ENCODE measurements around the gene PFKL. TPM values are rescaled to one million over a fixed set of nuclear protein-coding genes. Genes with fewer than 3 reads are reported as not detected.
A peak's percentile ranks its signal among the peaks of the same experiment; 100 is the strongest.
"Not testable (repeated sequence)": the region's sequence is repeated elsewhere in the genome, so short reads cannot be mapped to it uniquely, and the experiment has no call there.

Gene PFKL
- total and polyA plus RNA-seq, 11 donors = 34.0 to 85.1 (median 46.1) TPM

DNA sequence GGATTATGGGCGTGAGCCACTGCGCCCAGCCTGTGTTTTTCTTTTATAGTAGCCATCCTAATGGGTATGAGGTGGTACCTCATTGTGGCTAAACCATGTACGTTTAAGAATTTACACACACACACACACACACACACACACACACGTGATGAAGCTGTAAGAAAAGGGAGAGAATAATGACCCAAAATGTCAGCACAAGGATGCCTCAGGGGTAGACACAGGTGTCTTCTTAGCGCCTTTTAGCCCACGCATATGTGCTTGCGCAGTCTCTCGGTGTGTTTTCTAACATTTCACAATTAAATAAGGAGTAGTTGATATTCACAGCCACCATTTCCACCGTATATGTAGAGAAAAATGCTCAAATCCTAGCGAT is 782 bp upstream of the PFKL start:
- WGBS, 4 donors = 40 to 49% (median 45%) methylated on average over 10 of the region's 10 CpGs
- H3K27me3 ChIP-seq = no peaks in the 10 kb centered on the region
- H3K9me3 ChIP-seq = no peaks in the 10 kb centered on the region
- DNase-seq (no peak), ATAC-seq (no peak)
- no peak for TF ChIP-seq POLR2A (IDR thresholded peaks at IDR 0.05)
- TF ChIP-seq, protein P1, sequence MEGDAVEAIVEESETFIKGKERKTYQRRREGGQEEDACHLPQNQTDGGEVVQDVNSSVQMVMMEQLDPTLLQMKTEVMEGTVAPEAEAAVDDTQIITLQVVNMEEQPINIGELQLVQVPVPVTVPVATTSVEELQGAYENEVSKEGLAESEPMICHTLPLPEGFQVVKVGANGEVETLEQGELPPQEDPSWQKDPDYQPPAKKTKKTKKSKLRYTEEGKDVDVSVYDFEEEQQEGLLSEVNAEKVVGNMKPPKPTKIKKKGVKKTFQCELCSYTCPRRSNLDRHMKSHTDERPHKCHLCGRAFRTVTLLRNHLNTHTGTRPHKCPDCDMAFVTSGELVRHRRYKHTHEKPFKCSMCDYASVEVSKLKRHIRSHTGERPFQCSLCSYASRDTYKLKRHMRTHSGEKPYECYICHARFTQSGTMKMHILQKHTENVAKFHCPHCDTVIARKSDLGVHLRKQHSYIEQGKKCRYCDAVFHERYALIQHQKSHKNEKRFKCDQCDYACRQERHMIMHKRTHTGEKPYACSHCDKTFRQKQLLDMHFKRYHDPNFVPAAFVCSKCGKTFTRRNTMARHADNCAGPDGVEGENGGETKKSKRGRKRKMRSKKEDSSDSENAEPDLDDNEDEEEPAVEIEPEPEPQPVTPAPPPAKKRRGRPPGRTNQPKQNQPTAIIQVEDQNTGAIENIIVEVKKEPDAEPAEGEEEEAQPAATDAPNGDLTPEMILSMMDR (IDR thresholded peaks at IDR 0.05) = no peak
- intact Hi-C loops (cut with DNase I) = loop anchor here in 1 of 10 donors (5.0 kb wide), 2 partner anchors 183 to 287 kb away; partner anchors contain the start of gene TRAPPC10
- H3K4me1 ChIP-seq = peaks cover 9 to 67% (median 59%) of the 10 kb centered on the region in 12 donors
- peak overlapping the region; percentile 53 to 96 (median 83) for H3K4me3 ChIP-seq
- peaks cover 0 to 5% (median 0%) of the 10 kb centered on the region in 9 donors for H3K36me3 ChIP-seq
- H3K27ac ChIP-seq = peak overlapping the region; percentile 80 to 97 (median 92)

- ATAC-seq = peak in 3 of 4 donors; percentile 63 to 66 (median 65)
- intact Hi-C loops (cut with DNase I) = loop anchor here in 3 of 10 donors (10.0 kb wide), 4 partner anchors 246 to 506 kb away; no protein-coding TSS in a partner anchor
- peak; percentile 80 to 90 (median 84) for DNase-seq
- Histone ChIP-seq H3K27me3 (no peaks in the 10 kb centered on the region), H3K4me1 (peaks cover 6 to 68% (median 54%) of the 10 kb centered on the region in 12 donors), H3K9me3 (no peaks in the 10 kb centered on the region), H3K4me3 (peak overlapping the region; percentile 61 to 96 (median 83)), H3K27ac (peak overlapping the region; percentile 74 to 97 (median 92)), H3K36me3 (peaks cover 0 to 5% (median 0%) of the 10 kb centered on the region in 9 donors)
- WGBS, 4 donors = 1 to 12% (median 7%) methylated on average over 8 to 67 of the region's 67 CpGs
- peak in 1 of 2 donors; percentile 36 for TF ChIP-seq POLR2A (IDR thresholded peaks at IDR 0.05)
- TF ChIP-seq, protein P1 (IDR thresholded peaks at IDR 0.05) = no peak
Measured at GRCh38 chr21:44300262-44300959, 558 bp downstream of the PFKL start.

- DNase-seq (no peak), ATAC-seq (no peak)
- peaks cover 6 to 73% (median 56%) of the 10 kb centered on the region in 12 donors for H3K4me1 ChIP-seq
- peak overlapping the region; percentile 61 to 96 (median 83) for H3K4me3 ChIP-seq
- H3K27ac ChIP-seq = peak overlapping the region in 10 of 12 donors; percentile 84 to 97 (median 92)
- WGBS, 4 donors = 66 to 74% (median 72%) methylated on average over 12 to 13 of the region's 13 CpGs
- no peaks in the 10 kb centered on the region for H3K9me3 ChIP-seq
- intact Hi-C loops (cut with DNase I) = loop anchor here in 3 of 10 donors (10.0 kb wide), 4 partner anchors 246 to 506 kb away; no protein-coding TSS in a partner anchor
- TF ChIP-seq, protein P1 (IDR thresholded peaks at IDR 0.05) = no peak
- TF ChIP-seq POLR2A (IDR thresholded peaks at IDR 0.05) = no peak
- no peaks in the 10 kb centered on the region for H3K27me3 ChIP-seq
- H3K36me3 ChIP-seq = peaks cover 0 to 5% (median 0%) of the 10 kb centered on the region in 9 donors
Measured at GRCh38 chr21:44301141-44301540, 1.3 kb downstream of the PFKL start.

DNA sequence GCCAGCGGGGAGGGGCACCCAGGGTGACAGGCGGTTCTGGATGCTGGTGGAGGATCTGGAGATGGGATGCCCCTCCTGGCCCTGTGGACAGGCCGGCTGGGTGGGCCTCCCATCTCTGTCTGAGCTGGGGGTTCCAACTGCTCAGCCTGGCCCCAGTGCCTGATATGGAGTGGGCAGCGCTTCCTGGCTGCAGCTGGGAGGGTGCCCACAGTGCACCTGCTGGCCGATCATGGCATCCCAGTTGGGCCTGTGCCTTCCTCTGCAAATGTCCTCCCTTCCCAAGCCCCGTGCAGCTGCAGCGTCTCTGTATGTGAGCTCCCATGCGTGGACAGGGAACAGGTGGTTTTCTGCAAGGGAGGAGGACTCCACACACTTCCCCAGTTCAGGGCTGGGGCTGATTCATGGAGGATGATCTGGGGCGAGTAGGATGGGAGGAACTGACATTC is 2.1 kb downstream of the PFKL start:
- DNase-seq (no peak), ATAC-seq (no peak)
- Histone ChIP-seq H3K9me3 (no peaks in the 10 kb centered on the region), H3K4me3 (peak overlapping the region in 1 of 12 donors; percentile 83), H3K4me1 (peaks cover 6 to 77% (median 56%) of the 10 kb centered on the region in 12 donors), H3K27me3 (no peaks in the 10 kb centered on the region), H3K36me3 (peaks cover 0 to 14% (median under 1%) of the 10 kb centered on the region in 9 donors), H3K27ac (no peak overlapping the region)
- TF ChIP-seq, protein P1 (IDR thresholded peaks at IDR 0.05) = no peak
- WGBS, 4 donors = 47 to 78% (median 72%) methylated on average over 6 to 9 of the region's 9 CpGs
- intact Hi-C loops (cut with DNase I) = loop anchor here in 4 of 10 donors (2.0 to 10.0 kb wide), 5 partner anchors 35 to 507 kb away; no protein-coding TSS in a partner anchor

DNA sequence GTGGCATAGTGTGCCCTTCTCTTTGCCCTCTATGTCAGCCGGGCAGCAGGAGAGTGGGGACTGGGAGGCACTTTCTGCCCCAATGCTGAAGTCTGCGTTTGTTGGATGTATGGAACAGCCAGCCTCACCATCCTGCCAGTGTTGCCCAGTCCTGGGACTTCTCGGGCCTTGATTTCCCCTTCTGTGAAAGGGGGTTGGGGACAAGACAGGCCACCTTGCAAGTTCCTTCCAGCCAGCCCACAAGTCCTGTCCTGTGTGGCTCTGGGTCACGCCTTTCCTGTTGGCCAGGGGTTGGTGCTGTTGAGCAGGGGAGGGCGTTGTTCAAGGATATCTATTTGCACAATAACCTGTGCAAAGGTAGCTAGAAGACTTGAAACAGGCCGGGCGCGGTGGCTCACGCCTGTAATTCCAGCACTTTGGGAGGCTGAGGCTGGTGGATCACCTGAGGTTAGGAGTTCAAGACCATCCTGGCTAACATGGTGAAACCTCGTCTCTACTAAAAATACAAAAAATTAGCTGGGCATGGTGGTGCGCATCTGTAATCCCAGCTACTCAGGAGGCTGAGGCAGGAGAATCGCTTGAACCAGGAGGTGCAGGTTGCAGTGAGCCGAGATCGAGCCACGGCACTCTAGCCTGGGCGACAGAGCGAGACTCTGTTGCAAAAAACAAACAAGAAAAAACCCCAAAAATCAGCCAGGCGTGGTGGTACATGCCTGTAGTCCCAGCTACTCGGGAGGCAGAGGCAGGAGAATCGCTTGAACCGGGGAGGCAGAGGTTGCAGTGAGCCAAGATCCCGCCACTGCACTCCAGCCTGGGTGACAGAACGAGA is 2.9 kb downstream of the PFKL start:
- H3K27ac ChIP-seq = peak overlapping the region in 1 of 12 donors; percentile 13
- not testable (repeated sequence) for H3K27me3 ChIP-seq, ATAC-seq, H3K9me3 ChIP-seq, H3K4me3 ChIP-seq, DNase-seq
- intact Hi-C loops (cut with DNase I) = loop anchor here in 4 of 10 donors (2.0 to 10.0 kb wide), 5 partner anchors 34 to 508 kb away; no protein-coding TSS in a partner anchor
- H3K36me3 ChIP-seq = peaks cover 0 to 22% (median 3%) of the 10 kb centered on the region in 9 donors
- peaks cover 0 to 69% (median 51%) of the 10 kb centered on the region in 12 donors for H3K4me1 ChIP-seq
- 84 to 88% (median 88%) methylated on average over 23 of the region's 23 CpGs for WGBS, 4 donors
